T follicular helper cell (primary cell): ENCODE results near the gene GNG11.
"Not testable (repeated sequence)": the region's sequence is repeated elsewhere in the genome, so short reads cannot be mapped to it uniquely, and the experiment has no call there.

ENCODE experiments used
- DNase-seq: peaks from one replicate; pipeline ENCODE4 v3.0.0-alpha.2; 2020; ENCODE audit warnings: low read depth
- total RNA-seq, 2 experiments: gene quantifications; one replicate each; lab custom pipeline; 2026; lab: John Stamatoyannopoulos, UW

GNG11 gene
- 0 to 0.04 reads per million in 2 experiments for total RNA-seq

DNA sequence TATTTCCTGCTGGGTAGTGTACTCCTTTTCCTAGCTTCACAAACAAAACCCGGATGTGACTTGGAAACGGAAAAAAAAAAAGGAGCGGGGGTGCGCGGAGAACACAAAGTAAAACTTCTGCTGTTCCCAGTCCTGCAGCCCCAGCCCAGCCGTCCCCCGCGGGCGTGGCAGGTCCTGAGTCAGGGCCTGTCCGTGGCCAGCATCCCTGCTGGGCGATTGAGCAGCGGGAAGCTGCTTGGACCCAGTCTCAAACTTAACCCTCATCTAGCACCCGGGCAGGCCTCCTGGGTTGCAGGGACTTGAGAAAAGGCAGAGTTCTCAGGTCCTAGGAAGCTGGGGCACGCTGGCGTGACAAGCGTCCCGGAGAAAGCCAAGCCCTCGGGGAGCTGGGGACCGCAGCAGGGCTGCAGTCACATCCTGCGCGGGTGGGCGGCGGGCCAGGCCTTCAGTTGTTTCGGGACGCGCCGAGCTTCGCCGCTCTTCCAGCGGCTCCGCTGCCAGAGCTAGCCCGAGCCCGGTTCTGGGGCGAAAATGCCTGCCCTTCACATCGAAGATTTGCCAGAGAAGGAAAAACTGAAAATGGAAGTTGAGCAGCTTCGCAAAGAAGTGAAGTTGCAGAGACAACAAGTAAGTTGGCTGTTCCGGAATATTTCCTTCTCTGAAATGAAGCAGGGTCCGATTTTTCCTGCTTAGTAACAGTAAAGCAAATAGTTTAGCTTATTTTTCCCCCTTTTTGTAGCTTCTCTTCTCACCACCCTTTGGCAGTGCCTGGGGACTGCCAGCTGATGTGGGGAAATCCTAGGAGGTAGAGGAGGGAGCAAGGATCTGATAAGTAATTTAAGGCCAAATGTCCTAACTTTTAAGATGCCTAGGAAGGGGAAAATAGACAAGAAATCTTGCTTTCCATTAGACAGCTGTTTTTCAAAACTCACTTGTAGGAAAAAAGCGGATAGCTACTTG lies at the start of gene GNG11:
TSS of gene GNG11 (plus strand) at position 129 of the 960 bp plus-strand sequence. CDS start at position 532, 403 bp downstream.
- no peak for DNase-seq

DNA sequence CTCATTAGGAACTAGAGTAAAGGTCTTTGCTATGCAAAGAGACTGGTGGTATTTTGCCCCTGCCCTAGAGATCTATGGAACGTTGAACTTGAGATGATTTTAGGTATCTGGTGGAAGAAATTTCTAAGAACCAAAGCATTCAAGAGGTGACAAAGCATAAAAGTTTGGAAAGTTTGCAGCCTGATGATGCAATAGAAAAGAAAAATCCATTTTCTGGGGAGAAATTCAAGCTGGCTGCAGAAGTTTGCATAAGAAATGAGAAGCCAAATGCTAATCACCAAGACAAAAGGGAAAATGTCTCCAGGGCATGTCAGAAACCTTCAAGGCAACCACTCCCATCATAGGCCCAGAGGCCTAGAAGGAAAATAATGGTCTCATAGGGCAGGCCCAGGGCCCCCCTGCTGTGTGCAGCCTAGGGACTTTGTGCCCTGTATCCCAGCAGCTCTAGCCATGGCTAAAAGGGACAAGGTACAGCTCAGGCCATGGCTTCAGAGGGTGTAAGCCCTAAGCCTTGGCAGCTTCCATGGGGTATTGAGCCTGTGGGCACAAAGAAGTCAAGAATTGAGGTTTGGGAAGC lies 47.4 kb upstream of the GNG11 start:
- DNase-seq: no peak

GRCh38 chr7:93877742-93878141 lies 43.8 kb upstream of the GNG11 start:
- no peak for DNase-seq

DNA sequence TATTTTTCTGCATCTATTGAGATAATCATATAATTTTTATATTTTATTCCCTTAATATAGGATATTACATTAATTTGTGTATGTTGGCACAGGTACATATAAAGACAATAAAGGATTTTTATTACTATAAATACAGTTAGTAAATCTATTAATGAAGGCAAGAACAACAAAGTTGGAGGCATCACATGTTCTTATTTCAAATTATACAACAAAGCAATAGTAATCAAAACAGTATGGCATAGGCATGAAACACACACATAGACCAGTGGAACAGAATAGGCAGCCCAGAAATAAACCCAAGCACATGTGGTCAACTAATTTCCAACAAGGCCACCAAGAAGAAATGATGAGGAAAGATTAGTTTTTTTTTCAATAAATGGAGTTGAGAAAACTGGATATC lies 42.2 kb upstream of the GNG11 start:
- no peak for DNase-seq

- no peak for DNase-seq
Measured at GRCh38 chr7:93882468-93882867, 39.1 kb upstream of the GNG11 start.

- no peak for DNase-seq
Measured at GRCh38 chr7:93883078-93883916, 38.2 kb upstream of the GNG11 start.

- no peak for DNase-seq
Measured at GRCh38 chr7:93883917-93884345, 37.6 kb upstream of the GNG11 start.

GRCh38 chr7:93884541-93884940 lies 37.0 kb upstream of the GNG11 start:
- no peak for DNase-seq

GRCh38 chr7:93889261-93889660 lies 32.3 kb upstream of the GNG11 start:
- DNase-seq: no peak

DNA sequence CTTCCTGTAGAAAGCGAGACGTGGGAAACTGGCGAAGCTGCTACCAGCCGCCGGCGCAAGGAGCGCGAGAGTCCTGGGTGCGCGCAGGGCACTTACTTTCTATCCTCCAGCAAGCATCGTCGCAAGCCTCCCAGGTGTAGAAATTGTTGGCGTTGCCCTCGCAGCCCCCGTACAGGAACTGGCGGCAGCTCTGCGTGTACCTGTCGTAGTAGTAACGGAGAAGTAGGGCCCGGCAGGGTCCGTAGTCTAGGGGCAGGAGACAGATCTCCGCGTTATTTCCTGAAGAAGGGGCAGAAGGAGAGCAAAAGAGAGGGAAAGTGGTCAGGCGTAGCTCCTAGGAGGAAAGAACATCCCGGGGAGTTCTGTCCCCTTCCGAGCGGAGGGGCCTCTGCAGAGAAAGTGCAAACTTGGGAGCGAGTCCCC lies 31.5 kb upstream of the GNG11 start:
- DNase-seq: no peak

GRCh38 chr7:93890464-93891068 lies 31.0 kb upstream of the GNG11 start, which contains the start of gene TFPI2:
TFPI2 (minus strand) TSS chr7:93890753; CDS start chr7:93890678, 75 bp downstream.
- DNase-seq: no peak

GRCh38 chr7:93894426-93894825 lies 27.1 kb upstream of the GNG11 start:
- no peak for DNase-seq

DNA sequence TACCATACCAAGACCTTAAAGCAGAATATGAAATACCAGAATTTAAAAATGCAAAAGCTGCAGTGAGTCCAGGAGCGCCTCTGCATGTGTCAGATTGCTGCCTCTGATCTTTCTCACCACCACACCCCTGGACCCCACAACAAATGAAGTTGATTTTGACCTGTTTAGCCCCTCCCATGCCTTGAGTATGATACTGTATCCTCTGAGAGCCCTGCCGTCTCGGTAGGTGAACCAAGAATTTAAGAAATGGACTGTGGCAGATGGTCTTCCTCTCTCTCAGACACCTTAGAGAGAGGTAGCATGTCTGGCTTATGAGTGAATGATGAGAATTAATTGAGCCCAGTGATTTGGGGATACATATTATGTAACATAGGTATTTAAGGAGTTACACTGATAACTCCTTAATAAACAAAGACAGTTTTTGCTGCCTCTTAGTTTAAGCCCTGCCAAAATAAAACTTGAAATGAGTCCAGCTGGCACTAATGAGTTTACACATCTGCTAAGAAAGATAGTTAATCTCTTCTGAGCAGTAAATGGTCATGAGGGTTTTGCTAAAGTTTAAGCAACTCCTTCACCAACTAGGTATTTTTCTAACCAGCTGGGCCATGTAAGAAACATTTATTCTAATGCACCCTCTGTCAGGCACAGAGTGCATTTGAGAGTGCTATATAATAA lies 26.4 kb upstream of the GNG11 start:
- no peak for DNase-seq

DNA sequence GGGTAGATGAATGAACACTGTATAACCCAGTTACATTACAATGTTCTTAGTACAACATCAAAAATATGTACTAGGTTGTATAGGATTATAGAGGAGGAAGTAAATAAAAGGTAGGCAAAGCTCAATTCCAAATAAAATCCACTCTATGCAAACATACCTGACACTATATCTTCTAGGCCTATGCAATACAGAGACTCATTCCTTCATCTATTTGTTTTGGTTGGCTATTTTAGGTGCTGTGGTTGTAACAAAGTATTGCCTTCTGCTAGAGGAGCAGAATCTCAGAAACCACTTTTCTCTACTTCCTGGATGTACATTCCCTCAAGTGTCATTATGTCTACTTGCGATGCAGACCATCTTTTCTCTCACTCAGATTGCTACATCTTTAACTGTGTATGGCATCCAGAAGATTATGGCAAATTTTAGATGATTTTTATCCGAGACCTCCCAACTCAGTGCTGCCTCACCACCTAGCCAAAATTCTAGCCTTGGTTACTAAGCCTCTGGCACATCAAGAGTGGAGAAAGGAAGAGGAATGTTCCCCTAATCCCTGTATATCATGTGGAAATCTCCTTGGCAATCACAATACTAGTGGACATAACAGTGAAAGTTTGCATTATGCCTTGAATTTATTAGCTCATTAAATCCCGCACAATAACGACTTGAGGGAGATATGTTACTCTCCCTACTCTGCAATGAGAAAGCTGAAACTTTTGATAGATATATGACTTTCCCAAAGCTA lies 25.5 kb upstream of the GNG11 start:
- DNase-seq: no peak

GRCh38 chr7:93897680-93898079 lies 23.9 kb upstream of the GNG11 start:
- no peak for DNase-seq

DNA sequence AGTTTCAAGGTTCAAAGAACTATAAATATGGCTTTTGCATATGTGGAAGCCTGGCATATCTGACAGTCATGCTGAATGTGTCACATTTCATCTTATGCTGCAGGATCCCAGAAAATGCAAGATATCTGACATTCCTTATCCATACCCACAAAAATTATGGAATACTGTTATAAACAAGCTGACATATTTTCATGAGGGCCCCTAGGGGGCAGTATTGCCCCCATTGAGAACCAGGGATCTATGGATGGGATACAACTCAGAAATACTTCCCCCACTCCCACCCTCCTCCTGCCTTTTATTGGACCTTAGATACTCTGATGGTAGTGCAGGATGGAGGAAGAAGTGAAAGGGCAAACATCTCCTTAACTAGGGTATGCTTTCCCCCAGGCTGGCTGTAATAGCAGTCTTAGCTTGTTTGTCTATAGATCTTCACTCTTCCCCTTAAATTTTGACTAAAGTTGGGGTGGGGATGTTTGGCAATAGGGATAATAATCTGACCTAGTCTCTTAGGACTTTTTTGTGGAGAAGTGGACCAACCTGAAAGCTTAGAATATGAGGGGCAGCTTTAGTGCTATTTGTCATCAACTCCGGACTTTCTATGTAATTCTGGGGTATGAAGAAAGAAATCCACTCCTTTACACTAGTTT lies 18.6 kb upstream of the GNG11 start:
- DNase-seq: no peak

- no peak for DNase-seq
Measured at GRCh38 chr7:93906267-93906666, 15.3 kb upstream of the GNG11 start, which contains the start of gene GNGT1. GNGT1 (plus strand) TSS chr7:93906567; CDS start chr7:93906747, 180 bp downstream.

- DNase-seq: no peak
Measured at GRCh38 chr7:93910076-93910994, 11.2 kb upstream of the GNG11 start.

GRCh38 chr7:93911242-93911641 lies 10.3 kb upstream of the GNG11 start:
- DNase-seq: not testable (repeated sequence)
